ENCODE results near the gene PSMG4. TPM values are rescaled to one million over a fixed set of nuclear protein-coding genes. Genes with fewer than 3 reads are reported as not detected.

Gene PSMG4
- total and polyA plus RNA-seq, 9 of the 15 experiments (the other 6 are each of a cell fraction or from before 2014, with no cell fraction given), result 12.9 to 185 (median 52.0) TPM

DNA sequence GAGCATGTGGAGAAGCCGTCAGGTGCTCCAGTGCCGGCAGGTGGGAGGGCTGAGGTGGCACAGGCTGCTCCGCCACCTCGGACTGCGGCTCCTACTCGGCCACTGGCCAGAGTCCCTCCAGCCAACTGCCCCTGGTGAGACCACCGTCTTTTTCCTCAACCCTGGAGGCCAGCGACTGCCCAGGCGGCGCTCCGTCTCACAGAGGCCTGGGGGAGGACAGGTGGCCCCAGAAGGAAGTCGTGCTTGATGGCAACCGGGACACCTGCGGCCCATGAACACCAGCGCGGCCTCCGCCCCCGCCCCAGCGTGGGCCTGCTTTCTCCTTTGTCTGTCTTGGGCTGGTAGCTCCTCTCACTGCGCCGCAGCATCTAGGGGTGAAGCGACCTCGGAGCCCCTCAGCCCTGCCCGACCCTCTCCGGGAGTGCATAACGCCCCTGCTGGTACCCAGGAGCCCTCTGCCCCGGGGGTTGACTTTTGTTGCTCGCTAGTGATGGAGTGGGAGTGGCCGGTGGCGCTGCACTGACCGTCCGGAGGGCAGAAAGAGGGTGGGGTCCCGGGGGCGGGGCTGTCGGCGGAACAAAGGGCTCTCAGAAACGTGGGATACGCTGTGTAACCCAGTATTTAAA is 30.6 kb upstream of the PSMG4 start (continued):
- TF ChIP-seq MYC (IDR thresholded peaks at IDR 0.05; ENCODE audit: low read depth, low read length) (0 out of 2 replicates have a peak, but pooled peaks have one; percentile 3), MYC (CRISPR knock-in tag; IDR thresholded peaks at IDR 0.05; ENCODE audit: borderline replicate concordance, low read depth) (no peak), NRF1 (conservative IDR thresholded peaks at IDR 0.05 in 1 of 2, IDR thresholded peaks at IDR 0.05 in 1 of 2) (no peak), BHLHE40 (IDR thresholded peaks at IDR 0.05; ENCODE audit: low read length) (no peak), TAL1 (IDR thresholded peaks at IDR 0.05) (no peak), PHF8 (IDR thresholded peaks at IDR 0.05; ENCODE audit: borderline replicate concordance, low read length) (peak; percentile 16; the same call in 1 of the 2 replicates), BRD9 (IDR thresholded peaks at IDR 0.05; ENCODE audit: low read depth, partially characterized antibody) (no peak), CTBP1 (IDR thresholded peaks at IDR 0.05; ENCODE audit: borderline replicate concordance) (peak; percentile 18; the same call in 1 of the 2 replicates)
- TF ChIP-seq, protein P1, sequence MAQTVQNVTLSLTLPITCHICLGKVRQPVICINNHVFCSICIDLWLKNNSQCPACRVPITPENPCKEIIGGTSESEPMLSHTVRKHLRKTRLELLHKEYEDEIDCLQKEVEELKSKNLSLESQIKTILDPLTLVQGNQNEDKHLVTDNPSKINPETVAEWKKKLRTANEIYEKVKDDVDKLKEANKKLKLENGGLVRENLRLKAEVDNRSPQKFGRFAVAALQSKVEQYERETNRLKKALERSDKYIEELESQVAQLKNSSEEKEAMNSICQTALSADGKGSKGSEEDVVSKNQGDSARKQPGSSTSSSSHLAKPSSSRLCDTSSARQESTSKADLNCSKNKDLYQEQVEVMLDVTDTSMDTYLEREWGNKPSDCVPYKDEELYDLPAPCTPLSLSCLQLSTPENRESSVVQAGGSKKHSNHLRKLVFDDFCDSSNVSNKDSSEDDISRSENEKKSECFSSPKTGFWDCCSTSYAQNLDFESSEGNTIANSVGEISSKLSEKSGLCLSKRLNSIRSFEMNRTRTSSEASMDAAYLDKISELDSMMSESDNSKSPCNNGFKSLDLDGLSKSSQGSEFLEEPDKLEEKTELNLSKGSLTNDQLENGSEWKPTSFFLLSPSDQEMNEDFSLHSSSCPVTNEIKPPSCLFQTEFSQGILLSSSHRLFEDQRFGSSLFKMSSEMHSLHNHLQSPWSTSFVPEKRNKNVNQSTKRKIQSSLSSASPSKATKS (CRISPR knock-in tag; IDR thresholded peaks at IDR 0.05), result no peak
- TF ChIP-seq, protein P2, sequence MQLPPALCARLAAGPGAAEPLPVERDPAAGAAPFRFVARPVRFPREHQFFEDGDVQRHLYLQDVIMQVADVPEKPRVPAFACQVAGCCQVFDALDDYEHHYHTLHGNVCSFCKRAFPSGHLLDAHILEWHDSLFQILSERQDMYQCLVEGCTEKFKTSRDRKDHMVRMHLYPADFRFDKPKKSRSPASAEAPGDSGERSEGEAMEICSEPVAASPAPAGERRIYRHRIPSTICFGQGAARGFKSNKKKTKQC (CRISPR knock-in tag; IDR thresholded peaks at IDR 0.05), result 0 out of 2 replicates have a peak, but pooled peaks have one; percentile 21
- TF ChIP-seq, protein P3, sequence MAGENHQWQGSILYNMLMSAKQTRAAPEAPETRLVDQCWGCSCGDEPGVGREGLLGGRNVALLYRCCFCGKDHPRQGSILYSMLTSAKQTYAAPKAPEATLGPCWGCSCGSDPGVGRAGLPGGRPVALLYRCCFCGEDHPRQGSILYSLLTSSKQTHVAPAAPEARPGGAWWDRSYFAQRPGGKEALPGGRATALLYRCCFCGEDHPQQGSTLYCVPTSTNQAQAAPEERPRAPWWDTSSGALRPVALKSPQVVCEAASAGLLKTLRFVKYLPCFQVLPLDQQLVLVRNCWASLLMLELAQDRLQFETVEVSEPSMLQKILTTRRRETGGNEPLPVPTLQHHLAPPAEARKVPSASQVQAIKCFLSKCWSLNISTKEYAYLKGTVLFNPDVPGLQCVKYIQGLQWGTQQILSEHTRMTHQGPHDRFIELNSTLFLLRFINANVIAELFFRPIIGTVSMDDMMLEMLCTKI (IDR thresholded peaks at IDR 0.05; ENCODE audit: partially characterized antibody), result no peak
